ENCODE measurements around the gene ALOX15B.
A peak's percentile ranks its signal among the peaks of the same experiment; 100 is the strongest.

ALOX15B gene

GRCh38 chr17:8072341-8072728 is 33.5 kb downstream of the ALOX15B start:
- TF ChIP-seq, protein P1, sequence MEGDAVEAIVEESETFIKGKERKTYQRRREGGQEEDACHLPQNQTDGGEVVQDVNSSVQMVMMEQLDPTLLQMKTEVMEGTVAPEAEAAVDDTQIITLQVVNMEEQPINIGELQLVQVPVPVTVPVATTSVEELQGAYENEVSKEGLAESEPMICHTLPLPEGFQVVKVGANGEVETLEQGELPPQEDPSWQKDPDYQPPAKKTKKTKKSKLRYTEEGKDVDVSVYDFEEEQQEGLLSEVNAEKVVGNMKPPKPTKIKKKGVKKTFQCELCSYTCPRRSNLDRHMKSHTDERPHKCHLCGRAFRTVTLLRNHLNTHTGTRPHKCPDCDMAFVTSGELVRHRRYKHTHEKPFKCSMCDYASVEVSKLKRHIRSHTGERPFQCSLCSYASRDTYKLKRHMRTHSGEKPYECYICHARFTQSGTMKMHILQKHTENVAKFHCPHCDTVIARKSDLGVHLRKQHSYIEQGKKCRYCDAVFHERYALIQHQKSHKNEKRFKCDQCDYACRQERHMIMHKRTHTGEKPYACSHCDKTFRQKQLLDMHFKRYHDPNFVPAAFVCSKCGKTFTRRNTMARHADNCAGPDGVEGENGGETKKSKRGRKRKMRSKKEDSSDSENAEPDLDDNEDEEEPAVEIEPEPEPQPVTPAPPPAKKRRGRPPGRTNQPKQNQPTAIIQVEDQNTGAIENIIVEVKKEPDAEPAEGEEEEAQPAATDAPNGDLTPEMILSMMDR (IDR thresholded peaks at IDR 0.05), result no peak

DNA sequence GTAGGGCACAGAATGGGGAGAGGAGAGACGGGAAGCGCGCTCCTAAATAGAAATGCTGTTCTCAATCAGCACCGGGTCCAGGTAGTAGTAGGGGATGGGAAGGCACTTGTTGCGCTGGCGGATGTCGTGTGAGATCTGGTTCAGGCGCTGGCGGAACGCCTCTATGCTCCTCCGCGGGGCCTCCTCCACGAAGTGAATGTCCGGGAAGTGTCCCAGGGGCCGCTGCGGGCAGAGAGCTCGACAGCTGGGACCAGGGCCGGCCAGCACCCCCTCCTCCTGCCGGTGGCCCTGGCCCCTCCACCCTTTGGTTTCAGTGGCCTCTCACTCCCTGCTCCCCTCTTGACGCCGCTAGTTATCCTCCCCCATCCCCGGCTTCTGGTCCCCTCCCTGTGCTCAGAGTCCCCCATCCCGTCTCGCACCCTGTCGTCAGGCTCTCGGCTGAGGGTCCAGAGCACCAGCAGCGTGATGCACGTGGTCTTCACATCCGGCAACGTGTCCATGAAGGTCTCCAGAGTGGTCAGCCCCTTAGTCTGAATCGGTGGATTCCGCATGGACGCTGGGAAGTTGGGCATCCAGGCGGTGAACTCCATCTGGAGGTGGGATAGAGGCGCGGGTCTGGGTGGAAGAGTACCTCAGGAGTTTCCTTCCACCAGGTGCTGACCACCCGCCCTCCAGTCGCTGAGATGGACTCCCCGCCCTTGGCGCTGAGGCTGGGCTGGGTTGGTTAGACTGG is 34.0 kb downstream of the ALOX15B start:
- TF ChIP-seq, protein P1 (IDR thresholded peaks at IDR 0.05), result no peak

DNA sequence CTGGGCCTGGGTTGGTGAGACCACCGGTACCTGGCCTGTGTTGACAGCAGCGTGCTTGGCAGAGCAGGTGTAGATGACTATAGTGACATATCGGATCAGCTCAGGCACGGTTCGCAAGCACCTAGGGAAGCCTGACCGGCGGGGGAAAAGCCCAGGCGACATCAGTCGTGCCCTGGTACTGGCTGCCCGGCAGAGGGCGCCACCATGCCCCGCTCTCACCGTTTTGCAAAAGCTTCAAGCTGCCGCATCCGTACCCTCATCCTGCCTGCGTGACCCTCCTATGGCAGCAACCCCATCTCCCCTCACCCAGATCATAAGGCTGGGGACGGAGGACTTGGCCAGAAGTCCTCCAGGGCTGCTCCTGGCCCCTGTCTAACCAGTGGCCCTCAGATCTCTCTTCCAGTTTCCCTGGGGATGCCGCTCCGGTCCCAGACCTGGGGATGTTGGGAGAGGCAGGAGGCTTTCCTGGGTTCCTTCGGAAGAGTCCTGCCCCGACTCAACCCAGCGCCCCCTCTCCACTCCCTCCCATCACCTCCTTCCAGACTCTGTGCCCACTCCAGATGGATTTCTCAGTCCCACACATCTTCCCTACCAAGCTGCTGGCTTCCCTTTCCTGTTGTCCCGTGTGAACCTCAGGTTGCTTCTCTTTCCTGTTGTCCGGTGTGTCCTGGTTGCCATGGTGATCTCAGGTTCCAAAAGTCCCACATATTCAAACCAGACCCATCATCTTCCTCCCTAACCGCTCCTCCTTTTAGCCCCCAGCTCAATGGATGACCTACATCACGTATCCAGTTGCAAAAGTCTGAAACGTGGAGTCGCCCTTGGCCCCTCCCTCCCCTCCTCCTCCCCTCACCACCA is 35.0 kb downstream of the ALOX15B start:
- TF ChIP-seq, protein P1 (IDR thresholded peaks at IDR 0.05), result peak; percentile 97

DNA sequence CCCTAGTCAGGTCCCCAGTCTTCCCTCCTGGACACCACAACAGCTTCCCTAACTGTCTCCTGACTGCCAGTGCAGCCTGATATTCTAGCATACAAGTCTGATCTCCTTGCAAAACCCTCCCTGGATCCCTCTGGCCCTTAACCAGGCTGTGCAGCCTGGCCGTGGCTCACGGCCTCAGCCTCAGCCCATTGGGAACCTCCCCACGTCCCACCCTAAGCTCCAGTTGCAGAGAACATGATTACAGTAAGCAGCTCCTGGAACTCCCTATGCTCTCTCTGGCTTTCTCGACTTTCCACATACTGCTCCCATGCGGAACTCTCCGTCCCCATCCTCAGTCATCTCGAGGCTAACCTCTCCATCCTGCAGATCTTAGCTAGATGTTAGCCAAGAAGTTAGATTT is 35.7 kb downstream of the ALOX15B start:
- TF ChIP-seq, protein P1 (IDR thresholded peaks at IDR 0.05), result no peak

DNA sequence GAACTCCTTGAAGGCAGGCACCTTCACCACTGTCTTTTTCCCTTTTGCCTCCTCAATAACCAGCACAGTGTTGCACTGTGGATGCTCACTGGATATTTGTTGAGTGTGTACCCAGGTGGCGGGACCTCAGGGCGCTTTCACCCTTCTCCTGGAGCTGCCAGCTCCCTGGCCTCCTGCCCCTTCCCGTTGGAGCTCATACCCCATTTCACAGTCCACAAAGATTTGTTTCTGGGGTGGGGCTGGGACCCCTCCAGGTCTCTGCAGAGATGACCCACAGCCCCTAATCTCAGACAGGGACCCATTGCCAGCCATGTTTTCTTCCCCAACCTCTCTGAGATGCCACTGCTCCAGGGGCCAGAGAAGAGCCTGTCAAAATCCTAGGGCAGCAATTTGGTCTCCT is 36.2 kb downstream of the ALOX15B start:
- TF ChIP-seq, protein P1 (IDR thresholded peaks at IDR 0.05), result no peak

- TF ChIP-seq, protein P1 (IDR thresholded peaks at IDR 0.05), result no peak
Observed at GRCh38 chr17:8075574-8076342, 36.9 kb downstream of the ALOX15B start.

- TF ChIP-seq, protein P1 (IDR thresholded peaks at IDR 0.05), result no peak
Observed at GRCh38 chr17:8076502-8077266, 37.8 kb downstream of the ALOX15B start.

Data from LNCAP (cell line).